Activated CD4-positive, CD25-positive, alpha-beta regulatory T cell treated with anti-CD3 and anti-CD28 coated beads, Interleukin-2, amount 50 U/mL, for 16 hours (primary cell): Measurements from ENCODE around the gene ATG16L1.

Experiments
- DNase-seq: peaks from one replicate; pipeline ENCODE4 v3.0.0-alpha.2; 2020; ENCODE audit warnings: low read depth, low spot score

Gene ATG16L1

GRCh38 chr2:233260661-233261060 lies 9.2 kb downstream of the ATG16L1 start:
- no peak for DNase-seq

DNA sequence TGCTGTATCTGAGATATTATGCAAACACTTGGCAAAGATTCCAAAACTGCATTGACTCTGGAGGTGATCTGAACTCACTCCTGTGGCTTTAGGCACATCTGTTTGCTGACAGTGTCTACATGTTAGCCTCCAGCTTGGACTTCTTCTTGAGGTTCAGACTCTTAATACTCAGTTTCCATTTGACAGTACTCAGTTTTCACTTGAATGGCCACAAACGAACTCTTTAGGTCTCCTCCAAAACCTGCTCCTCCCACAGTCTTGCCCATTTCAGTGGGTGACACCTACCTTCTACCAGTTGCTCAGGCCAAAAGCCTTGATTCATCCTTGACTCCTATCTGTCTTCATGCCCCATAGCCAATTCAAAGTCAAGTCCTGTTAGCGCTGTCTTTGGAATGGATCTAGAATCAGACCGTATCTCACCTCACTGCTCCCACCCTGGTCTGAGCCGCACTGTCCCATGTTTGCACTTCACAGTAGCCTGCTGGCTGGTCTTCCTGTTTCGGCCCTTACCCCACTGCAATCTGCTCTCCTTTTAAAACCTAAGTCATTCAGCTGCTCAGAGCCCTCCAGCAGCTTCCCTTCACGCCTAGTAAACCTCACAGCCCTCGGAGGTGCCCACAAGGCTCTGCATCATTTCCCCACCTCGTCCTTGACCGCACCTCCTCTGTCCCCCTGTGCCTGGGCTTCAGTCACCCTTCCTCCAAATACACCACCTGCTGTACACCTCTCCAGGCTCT lies 10.5 kb downstream of the ATG16L1 start:
- DNase-seq, result no peak

- DNase-seq, result no peak
These were observed 11.1 kb downstream of the ATG16L1 start for GRCh38 chr2:233262562-233262961.

DNA sequence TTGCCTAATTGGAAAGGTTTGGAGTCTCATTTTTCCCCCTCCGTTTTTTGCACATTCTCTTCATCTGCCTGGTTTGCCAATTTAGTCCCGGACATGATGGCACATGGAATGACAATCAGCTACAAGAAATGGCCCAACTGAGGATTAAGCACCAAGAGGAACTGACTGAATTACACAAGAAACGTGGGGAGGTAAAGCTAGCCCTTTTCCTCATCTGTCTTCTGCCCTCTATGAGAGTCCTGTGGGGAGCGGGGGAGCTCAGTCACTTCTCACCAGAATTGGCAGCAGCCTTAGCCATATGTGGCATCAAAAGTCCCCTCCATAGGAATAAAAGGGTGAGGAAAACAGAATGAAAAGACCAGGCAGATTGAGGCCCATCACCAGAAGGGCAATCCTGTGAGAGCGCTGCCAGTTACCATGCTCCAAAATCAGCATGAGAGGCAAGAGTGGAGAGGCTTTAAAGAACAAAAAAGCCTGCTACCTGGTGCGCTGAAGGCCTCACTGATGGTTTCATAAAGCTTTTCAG lies 11.6 kb downstream of the ATG16L1 start:
- DNase-seq, result no peak

GRCh38 chr2:233264667-233265066 lies 13.2 kb downstream of the ATG16L1 start:
- DNase-seq, result no peak

GRCh38 chr2:233265899-233266431 lies 14.5 kb downstream of the ATG16L1 start:
- DNase-seq, result no peak

DNA sequence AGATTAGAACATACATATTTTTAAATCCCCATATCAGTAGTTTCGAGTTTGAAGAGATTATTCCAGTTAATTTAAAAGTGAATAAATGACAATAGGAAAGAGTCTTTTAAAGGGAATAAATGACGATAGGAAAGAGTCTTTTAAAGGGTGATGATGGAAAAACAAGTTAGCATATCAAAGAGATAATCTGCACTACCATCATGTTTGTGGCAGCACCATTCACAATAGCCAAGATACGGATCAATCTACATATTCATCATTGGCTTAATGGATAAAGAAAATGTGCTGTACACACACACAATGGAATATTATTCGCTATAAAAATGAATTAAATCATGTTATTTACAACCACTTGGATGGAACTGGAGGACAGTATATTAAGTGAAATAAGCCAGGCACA lies 15.0 kb downstream of the ATG16L1 start:
- no peak for DNase-seq

- DNase-seq, result peak; percentile 72
These were observed 16.2 kb downstream of the ATG16L1 start for GRCh38 chr2:233267516-233268245.

DNA sequence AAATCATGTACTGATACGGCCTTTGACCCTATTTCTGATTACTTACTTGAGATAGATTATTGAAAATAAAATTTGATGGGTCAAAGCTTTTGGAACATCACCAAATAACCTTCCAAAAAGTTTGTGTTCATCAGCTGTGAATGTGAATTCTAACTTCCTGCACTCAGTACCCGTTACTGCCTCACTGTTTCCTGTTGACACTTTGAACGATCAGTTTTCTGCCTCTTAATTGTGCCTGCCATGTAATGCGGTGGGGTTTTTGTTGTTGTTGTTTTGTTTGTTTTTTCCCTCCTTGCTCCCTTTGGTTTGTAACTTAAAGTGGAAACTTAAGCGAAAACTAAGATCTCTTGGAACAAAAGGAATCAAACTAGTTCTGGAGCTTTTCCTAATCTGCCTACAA lies 18.9 kb downstream of the ATG16L1 start:
- no peak for DNase-seq

DNA sequence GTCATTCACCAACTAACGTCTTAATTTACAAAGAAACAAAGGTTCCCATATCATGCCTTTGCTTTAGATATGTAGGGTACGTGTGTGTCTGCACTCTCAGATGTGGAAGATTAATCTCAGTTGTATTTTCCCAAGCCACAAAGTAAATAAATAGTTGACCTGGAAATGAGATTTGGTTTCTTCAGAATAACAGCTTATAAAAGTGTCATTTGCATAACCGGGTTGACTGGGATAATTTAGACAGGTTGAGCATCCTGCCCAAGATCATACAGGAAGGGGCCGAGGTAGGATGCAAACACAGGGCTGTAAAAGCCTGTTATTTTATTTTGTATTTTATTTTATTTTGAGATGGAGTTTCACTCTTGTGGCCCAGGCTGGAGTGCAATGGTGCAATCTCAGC lies 19.5 kb downstream of the ATG16L1 start:
- DNase-seq, result no peak

DNA sequence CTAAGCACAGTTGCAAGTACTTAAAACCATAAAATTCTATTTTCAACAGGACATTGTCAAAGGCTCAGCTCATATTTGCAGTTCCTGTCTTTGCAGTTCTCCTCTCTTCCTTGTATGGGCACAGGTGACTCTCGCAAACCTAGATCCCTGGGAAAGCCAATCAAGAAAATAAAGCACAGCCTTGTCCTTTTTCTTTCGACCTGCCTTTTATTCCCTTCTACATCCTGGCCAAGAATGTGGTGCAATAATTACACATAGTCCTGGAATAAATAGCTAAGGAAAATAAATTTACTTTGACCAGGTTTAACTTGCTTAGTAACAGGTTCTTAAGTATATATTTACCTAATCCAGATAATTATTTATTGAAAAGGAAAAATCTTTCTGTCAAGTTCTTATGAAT lies 20.2 kb downstream of the ATG16L1 start:
- DNase-seq, result no peak

- DNase-seq, result no peak
These were observed 21.6 kb downstream of the ATG16L1 start for GRCh38 chr2:233273120-233273519.

DNA sequence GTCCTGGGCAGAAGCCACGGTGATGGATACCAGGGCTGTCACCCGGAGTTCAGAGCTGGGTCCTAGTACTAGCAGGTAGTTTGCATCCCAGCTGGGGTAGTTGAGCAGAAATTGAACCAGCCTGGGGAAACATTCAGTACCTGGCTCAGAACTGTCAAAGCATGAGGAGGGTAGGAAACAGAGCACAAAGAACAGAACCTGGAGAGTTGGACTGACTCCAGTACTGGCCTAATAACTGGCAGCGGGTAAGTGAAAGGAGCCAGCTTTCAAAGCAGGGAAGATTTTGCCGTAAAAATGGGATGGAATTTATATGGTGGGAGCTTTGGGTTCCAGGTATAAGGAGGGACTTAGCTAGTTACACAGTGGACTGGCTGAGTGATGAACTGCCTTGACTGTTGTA lies 23.8 kb downstream of the ATG16L1 start:
- DNase-seq, result no peak

DNA sequence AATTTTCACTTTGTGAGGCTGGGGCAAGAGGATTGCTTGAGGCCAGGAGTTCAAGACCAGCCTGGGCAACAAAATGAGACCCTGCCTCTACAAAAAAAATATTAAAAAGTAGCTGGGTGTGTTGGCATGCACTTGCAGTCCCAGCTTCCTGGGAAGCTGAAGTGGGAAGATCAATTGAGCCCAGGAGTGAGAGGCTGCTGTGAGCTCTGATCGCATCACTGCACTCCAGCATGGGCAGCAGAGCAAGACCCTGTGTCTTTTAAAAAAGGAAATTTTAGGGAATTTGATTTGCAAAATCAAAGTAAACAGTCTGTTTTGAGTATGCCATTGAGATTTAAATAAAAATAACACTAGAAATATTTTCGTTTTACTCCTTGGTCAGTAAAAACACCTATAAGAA lies 27.4 kb downstream of the ATG16L1 start:
- DNase-seq, result no peak

DNA sequence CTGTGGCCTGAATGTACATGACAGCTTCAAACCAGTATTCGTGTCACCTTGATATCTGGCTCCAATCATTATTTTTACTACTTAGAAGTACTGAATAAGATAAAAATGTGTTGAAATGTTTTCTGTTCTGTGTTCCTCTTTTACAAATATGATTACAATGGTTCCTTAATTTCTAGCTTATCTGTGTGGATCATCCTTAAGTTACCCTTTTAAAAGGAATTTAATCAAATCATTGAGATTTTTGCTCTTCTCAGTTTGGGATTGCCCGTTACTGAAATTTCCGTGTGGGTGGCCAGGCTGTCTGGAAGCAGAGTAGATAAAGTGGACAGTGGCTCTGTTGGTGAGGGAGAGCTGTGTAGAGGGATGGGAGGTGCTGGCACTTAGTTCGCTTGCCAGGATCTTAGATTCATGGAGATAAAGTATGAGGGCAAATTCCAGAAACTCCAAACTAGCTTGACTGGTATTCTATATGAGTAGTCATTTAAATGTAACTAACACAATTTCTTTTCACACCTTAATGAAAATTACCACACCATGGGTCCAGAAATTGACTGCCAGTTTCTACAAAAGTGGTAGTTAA lies 28.7 kb downstream of the ATG16L1 start:
- DNase-seq, result no peak

GRCh38 chr2:233281553-233281952 lies 30.1 kb downstream of the ATG16L1 start:
- no peak for DNase-seq

DNA sequence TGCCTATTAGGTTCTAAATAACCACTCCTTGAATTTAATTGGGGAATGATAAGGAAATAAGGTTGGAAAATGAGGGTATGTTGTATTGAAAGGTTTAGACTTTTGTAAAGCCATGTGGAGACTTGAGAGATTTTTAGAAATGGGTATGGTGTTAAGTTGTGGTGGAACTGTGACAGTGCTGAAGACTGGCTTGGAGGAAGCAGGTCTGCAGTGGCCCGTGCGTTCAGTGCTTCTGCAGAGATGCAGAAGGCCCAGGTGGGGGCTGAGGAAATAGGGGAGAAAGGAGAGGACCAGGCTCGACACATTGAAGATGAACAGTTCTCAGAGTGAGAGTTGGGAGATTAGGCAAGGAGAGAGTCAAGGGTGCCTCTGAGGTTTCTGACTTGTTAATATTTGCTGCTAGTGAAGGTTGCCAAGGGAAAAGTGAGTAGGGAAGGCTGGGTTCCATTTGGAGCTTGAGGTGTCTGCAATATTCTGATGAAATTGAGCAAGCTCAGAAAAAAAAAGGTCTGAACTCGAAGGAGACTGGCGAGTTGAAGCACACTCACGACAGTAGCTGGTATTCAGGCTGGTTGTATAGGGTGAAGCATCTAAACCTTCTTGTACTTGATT lies 30.6 kb downstream of the ATG16L1 start:
- no peak for DNase-seq

- no peak for DNase-seq
These were observed 34.4 kb downstream of the ATG16L1 start for GRCh38 chr2:233285921-233286320.

DNA sequence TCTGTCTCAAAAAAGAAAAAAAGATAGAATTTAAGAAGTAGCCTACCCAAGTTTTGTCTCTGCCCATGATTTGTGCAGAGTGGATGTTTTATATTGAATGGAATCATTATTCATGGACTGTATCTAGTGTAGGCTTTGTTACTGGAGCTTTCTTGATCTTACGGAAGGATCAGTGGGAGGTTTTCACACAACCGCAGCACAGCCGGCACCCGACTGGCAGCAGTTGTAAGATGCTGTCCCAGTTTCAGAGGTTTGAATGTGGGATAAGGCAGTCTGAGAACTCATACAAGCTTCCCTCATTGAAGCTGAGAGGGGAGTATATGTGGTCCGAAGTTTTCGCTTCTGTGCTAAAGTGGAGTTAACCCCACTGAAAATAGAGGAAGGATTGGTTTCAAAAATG lies 36.4 kb downstream of the ATG16L1 start:
- no peak for DNase-seq

- no peak for DNase-seq
These were observed 37.2 kb downstream of the ATG16L1 start for GRCh38 chr2:233288663-233289062.

GRCh38 chr2:233289648-233290047 lies 38.2 kb downstream of the ATG16L1 start:
- no peak for DNase-seq
